GM18520 (cell line): Measurements from ENCODE around the gene SLC6A18.

Source experiments
- ATAC-seq: cut with Tn5 transposase; IDR thresholded peaks from one replicate; pipeline ENCODE4 v1.9.1; 2021; ENCODE audit not compliant: unreplicated experiment

SLC6A18 gene

DNA sequence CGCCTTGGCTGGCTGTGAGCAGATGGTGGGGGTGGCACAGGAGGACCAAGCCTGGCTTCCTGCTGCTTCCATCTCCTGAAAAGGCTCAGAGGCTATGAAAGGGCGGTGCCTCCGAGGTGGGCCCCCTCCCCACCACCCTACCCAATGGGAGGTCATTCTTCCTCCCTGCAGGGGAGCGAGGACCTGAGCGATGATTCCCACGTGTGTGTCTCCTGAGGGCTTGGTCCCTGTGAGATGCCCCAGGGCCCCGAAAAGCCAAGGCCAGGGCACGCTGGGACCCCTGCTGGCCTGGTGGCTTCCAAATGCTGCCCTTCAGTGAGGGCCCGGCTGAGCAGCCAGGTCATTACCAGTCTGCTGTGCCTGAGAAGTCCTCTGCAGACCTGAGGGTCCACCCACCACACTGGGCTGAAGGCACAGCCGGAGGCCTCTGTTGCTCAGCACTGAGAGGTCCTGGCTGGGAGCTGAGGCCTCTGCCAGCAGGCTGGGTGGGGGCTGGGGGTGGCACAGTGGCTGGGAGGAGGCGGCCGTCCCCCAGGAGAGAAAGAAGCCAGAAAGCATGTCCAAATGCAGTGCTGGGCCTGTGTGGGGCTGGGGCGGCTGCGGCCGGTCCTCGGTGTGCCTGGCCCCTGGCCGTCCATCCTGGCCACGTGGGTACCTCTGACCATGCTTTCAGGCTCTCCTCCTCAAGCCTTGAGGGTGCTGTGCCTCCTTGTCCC, 37.8 kb upstream of the SLC6A18 start:
- no peak for ATAC-seq

DNA sequence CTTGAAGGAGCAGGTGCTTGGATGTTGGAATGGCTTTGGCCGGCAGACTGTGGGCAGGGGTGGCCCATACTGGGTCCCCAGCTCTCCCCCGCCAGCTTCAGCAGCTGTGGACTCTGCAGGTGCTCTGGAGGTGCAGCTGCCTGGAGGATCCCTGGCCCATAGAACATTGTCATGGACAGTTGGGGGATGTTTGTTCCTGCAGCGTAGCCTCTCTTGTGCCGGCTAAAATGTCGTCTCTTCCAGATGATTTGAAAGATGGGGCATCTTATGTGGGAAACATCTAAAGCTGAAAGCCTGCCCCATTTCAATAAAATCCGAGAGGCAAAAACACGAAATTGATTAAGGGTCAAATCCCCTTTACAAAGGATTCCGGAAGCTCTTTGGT, 37.2 kb upstream of the SLC6A18 start:
- no peak for ATAC-seq

DNA sequence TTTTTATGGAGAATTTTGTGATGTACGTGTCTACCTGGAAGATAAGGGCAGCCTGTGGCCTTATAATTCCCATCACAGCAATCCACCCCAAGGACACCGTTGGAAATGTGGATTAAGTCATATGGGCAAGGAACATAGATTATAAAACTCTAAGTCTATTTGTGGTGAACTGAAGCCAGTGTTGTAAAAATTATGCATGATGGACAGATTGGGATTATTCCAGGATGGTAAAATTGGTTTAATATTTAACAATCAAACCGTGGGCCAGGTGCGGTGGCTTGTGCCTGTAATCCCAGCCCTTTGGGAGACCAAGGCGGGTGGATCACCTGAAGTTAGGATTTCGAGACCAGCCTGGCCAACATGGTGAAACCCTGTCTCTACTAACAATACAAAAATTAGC, 36.7 kb upstream of the SLC6A18 start:
- ATAC-seq, result no peak

DNA sequence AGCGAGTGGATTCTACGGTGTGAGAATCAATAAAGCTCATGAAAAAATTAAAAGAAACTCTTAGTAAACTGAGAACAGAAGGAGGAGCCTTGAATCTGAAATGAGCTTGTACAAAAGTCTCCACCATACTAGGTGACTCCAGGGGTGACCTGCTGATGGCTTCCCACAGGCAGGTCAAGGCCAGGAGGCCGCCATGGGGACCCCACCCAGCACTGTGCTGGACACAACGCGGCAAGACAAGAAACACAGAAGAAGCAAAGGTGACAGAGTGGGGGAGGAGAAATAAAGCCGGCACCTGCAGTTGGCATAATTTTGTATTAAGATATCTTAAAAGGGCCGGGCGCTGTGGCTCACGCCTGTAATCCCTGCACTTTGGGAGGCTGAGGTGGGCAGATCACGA, 35.9 kb upstream of the SLC6A18 start:
- ATAC-seq, result no peak

DNA sequence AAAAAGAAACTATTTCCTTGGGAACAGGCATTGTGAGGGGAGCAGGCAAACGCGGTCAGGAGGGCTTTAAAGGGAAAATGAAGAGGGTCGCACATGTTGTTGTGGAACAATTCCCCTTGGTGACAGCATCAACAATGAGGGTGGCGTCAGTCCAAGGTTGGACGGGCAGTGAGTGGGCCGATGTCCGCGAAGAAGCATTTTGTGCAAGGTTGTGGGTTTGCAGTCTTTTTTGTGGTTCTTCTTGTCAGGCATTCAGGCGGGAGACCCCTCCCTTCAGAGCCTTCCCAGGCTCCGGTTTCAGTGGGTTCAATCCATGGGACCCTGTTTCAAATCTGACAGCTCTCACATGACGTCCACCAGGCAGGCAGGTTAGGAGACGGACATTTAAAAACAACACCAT, 34.9 kb upstream of the SLC6A18 start:
- ATAC-seq, result no peak

DNA sequence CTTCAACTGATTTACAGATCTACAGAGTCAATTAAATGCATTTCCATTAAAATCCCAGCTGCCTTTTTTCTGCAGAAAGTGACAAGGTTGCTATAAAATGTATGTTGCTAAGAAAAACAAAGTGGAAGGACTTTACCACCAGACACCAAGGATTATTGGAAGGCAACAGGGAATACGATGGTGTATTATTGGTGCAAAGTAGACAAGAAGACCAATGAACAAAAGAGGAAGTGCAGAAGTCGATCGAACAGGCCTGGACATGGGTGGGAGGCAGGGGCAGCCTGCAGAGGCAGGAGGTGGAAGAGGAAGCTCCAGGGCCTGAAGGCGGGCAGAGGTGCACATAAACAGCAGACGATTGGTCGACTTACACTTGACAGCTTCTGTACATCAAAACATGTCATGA, 34.3 kb upstream of the SLC6A18 start:
- no peak for ATAC-seq

DNA sequence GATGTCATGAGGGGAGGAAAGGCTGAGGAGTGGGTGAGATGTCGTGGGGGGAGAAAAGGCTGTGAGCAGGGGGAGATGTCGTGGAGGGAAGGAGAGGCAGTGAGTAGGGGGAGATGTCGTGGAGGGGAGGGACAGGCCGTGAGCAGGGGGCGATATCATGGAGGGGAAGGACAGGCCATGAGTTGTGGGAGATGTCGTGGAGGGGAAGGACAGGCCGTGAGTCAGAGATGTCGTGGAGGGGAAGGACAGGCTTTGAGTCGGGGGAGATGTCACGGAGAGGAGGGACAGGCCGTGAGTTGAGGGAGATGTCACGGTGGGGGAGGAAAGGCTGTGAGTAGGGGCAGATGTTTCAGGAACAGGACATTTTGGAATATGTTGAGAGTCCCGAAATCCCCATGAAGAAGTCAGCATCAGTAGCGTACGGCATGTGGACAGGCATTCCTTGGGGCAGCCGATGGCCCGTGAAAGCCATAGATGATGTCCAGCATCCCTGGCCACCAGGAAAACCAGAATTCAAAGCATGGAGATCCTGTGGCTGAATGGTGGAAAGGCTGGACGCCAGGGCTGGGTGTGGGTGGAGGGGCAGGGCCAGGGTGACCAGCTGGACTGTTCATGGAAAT, 32.1 kb upstream of the SLC6A18 start:
- no peak for ATAC-seq

DNA sequence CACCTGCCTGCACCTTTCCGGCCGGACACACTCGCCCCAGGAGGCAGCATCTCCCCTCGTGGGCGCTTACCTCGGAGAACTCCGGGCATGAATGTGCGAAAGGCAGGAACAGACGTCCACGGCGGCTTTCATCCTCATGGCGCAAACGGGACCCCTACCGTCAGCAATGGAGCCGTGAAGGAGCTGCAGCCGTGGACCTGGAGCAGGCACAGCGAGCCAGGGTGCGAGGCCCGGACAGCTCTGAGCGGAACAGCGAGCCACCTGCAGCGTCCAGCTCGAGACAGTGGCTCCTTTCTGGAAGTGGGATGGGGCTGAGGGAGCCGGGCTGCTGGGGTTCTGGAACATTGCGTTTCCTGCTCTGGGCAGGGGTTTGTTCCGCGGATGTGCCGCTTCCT, 31.6 kb upstream of the SLC6A18 start:
- ATAC-seq, result no peak

DNA sequence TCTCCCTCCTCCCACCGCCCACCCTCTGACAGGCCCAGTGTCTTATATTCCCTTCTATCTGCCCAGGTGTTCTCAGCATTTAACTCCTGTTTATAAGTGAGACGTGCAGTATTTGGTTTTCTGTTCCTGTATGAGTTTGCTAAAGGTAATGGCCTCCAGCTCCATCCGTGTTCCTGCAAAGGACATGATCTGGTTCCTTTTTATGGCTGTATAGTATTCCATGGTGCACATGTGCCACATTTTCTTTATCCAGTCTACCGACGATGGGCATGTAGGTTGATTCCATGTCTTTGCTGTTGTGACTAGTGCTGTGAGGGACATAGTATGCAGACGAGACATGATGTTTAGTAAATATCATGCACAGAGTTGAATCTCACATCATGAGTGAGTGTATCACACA, 30.8 kb upstream of the SLC6A18 start:
- ATAC-seq, result no peak

DNA sequence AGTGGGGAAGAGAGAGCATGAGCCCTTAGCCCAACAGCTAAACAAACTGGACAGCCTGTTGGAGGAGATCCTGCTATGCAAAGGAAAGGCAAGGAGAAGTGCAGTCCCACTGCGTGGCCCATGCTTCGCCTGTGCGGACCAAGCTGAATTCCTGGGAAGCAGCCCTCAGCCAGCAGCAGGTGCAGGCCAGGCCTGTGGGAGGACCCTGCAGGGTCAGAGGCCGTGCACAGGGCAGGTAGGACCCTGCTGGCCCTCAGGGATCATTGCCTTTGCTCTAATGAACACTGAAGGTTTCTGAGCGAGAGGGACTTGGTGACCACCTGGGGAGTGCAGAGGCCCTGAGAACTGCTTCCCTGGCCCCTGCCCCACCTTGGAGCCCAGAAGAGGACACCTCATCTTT, 29.7 kb upstream of the SLC6A18 start:
- no peak for ATAC-seq

DNA sequence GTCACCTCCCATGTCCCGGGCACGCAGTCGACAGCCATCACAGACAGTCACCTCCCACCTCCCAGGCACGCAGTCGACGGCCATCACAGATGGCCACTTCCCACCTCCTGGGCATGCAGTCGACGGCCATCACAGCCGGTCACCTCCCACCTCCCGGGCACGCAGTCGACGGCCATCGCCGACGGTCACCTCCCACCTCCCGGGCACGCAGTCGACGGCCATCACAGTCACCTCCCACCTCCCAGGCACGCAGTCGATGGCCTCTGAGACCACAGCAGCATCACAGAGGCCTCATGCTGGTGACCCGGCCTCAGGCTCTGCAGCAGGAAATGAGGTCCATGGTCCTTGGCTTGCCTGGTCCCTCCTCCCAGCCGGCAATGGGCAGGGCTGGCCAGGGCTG, 29.3 kb upstream of the SLC6A18 start:
- ATAC-seq, result no peak

DNA sequence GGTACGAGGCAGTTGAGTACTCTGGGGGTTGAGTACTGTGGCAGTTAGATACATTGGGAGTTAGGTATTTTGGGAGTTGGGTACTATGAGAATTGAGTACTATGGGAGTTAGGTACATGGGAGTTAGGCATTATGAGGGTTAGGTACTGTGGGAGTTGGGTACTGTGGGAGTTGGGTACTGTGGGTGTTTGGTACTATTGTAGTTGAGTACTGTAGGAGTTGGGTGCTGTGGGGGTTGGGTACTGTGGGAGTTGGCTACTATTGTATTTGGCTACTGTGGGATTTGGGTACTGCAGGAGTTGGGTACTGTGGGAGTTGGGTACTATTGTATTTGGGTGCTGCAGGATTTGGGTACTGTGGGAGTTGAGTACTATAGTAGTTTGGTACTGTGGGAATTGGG, 28.6 kb upstream of the SLC6A18 start:
- ATAC-seq, result no peak

DNA sequence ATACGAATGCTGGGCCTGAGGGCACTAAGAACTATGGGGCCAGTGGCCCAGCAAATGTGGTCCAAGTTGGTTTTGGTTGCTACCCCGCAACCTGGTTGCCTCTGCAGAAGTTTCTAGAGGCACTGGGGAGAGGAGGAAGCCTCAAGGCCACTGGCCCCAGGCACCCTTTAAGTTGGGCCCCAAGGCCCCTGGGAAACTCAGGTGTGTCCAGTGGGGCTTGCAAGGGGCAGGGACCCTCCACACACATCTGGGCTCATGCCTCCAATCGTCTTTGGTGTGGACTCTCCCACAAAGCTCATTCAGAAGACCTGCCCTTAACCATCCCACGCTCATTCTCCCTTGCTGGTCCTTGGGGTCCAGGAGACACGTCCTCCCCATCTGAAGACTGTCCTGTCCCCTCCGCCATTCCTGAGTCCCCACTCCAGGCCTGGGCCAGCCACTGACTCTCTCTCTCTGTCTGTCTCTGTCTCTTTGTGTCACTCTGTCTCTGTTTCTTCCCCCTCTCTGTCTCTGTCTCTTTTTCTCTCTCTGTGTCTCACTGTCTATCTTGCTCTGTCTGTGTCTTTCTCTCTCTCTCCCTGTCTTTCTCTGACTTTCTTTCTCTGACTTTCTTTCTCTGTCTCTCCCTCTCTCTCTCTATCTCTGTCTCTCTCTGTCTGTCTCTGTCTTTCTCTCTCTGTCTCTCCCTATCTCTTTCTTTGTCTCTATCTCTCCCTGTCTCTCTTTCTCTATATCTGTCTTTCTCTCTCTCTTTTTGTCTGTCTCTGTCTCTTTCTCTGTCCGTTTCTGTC, 27.1 kb upstream of the SLC6A18 start:
- ATAC-seq, result no peak

DNA sequence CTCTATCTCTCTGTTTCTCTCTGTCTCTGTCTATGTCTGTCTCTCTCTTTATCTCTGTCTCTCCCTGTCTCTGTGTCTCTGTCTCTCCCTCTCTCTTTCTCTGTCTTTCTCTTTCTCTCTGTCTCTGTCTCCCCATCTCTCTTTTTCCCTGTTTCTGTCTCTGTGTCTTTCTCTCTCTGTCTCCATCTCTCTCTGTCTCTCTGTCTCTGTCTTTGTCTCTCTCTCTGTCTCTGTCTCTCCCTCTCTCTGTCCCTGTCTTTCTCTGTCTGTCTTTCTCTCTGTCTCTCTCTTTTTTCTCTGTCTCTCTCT, 25.9 kb upstream of the SLC6A18 start:
- no peak for ATAC-seq

DNA sequence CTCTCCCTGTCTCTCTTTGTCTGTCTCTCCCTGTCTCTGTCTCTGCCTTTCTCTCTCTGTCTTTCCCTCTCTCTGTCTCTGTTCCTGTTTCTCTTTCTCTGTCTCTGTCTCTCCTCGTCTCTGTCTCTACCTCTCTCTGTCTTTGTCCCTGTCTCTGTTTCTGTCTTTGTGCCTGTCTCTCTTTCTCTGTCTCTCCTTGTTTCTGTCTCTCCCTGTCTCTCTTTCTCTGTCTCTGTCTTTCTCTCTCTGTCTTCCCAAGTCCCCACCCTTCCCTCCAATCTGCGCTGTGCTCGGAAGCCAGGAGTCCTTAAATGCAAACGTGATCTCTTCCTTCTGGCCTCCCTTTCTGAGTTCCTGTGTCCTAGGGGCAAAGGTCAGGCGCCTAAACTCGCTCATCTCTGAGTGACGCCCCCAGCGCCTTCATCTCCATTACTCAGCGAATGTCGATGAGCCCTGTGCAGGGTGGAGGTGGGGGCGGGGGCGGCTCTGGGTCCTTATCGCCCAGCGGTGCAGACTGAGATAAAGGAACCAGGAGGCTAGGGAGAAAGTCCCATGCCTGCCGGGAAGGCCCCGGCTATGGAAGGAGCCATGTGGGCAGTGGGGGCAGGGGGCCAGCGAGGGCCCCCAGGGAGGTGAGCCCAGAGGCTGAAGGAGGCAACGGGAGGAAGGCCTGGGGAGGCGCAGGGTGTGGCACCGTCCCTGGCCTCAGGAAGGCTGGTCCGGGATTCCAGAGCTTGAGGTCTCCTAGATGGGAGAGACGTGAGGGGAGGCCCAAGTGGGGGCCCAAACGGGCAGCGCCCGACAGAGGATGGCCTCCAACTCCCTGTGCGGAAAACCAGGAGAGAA, 25.3 kb upstream of the SLC6A18 start:
- no peak for ATAC-seq

DNA sequence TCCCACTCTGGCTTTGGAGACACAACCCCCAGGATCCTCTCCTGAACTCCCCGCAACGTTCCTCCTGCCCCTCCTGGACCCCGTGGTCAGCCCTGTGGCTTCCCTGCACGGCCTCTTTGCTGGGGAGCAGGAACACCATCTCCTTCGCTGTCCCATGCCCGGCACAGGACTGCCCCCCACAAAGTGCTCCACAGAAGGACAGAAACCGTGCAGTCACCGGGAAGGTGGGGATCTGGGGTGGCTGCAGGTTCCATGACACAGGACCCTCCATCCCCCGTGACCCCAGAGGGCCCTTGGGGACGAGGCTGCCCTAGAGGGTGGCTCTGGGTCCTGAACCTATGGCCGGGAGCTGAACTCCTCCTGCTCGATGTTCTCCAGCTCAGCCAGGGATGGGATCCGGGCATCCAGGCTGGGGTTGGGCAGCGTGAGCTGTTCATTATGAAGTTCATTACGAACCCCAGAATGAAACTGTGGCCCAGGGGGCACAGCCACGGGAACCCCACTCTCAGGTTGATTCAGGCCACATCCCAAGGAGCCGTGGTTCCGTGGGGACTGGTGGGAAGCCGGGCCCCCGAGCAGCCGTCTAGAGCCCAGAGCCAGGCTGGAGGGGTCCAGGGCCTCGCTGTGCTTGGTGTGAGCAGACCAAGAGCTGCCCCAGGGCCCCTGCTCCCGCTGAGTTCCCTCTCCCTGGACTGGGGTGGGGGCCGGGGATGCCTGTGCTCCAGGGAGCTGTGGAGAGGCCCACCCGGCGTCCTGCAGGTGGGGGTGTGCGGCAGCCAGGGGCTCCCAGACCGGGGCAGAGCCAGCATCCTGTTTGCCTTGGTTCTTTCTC, 24.5 kb upstream of the SLC6A18 start:
- ATAC-seq, result no peak

DNA sequence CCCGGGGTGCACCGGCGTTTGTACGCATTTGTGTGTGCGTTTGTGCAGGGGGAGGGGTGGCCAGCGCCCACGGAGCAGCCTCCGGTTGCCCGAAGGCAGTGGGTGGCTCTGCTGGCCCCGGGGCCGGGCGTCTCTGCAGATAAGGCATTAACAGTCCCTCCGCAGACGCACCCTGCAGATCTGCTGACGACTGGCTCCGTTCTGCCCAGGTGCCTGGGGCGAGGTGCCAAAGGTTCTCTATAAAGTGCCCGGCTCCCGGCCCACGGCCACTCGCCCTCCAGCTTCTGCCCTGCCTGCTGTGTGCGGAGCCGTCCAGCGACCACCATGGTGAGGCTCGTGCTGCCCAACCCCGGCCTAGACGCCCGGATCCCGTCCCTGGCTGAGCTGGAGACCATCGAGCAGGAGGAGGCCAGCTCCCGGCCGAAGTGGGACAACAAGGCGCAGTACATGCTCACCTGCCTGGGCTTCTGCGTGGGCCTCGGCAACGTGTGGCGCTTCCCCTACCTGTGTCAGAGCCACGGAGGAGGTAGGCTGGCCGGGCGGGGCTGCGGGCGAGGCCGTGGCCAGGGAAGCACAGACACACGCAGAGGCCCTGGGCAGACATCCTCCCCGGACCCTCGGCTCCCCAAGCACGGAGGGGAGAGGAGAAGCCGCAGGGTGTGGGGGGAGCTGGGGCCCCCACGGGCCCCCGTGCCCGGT, 23.7 kb upstream of the SLC6A18 start, which contains the start of gene SLC6A19:
TSS of gene SLC6A19 (plus strand) at position 269 of the 699 bp plus-strand sequence. CDS start at position 325, 56 bp downstream.
- ATAC-seq, result no peak

DNA sequence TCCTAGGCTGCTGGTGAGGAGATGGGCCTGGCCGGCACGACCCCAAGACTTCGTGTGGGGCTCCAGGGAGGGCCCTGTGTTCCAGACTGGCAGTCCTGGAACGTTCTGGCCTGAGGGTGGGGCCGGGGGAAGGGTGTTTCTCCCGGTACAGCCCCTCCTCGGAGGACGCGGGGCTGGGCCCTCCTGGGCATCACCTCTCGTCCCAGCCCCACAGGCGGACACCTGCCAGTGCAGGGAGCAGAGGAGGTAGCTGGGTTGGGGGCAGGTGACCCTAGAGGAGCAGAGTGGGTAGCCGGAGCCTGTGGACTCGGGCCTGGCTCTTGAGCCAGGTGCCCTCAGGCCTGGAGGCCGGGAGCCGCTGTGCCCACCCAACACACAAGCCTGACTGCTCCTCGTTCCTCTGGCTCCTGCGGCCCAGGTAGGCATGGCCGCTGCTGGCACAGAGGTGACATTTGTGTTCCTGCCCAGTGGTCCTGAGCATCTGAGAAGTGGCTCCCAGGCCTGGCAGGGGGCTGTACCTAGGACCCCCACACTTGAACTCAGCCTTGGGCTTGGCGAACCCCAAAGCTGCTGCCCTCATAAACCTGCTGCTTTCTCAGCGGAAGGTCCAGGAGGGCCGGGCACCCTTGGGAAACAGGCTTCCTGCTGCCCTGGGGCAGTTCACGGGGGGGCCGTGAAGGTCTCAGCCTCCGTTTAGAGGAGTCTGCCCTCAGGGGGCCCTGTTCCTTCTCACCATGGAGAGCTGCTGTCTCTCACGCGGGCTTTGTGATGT, 23.0 kb upstream of the SLC6A18 start:
- ATAC-seq, result no peak

DNA sequence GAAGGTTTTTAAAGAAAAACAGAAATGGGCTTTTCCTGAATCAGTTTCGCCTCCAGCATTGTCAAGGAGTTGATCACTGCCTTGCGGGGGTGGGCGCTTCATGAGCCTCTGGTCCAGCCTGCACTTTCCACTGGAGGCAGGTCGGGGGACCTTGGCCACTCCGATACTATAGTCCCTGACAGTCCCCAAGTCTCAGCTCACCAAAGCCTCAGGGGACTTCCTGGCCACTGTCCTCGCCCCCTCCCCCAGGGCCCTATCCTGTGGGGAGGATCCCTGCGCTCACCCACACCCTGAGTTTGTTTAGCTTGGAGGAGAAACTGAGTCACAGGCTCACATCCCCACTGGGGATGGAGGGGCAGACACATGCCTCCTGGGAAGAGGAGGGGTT, 22.4 kb upstream of the SLC6A18 start:
- ATAC-seq, result no peak
